Neuronal stem cell (in vitro differentiated cells): ENCODE measurements around the gene ACOXL.

Experiments
- DNase-seq: peaks from one replicate; pipeline ENCODE4 v3.0.0-alpha.2; 2013; ENCODE audit warnings: low spot score
- H2AFZ ChIP-seq: one replicate; pipeline ENCODE4 v1.6.1; 2013; ENCODE audit warnings: mild to moderate bottlenecking, low read length, inconsistent platforms
- H2AK5ac ChIP-seq: 2 replicates; pipeline ENCODE4 v1.6.1; 2013; ENCODE audit warnings: low read depth, mild to moderate bottlenecking, inconsistent platforms, low read length, moderate library complexity, mixed read lengths
- H2BK120ac ChIP-seq: 2 replicates; pipeline ENCODE4 v1.6.1; 2013; ENCODE audit warnings: low read depth, mild to moderate bottlenecking, inconsistent platforms, low read length, moderate library complexity, mixed read lengths
- H2BK12ac ChIP-seq: one replicate; pipeline ENCODE4 v1.6.1; 2013; ENCODE audit warnings: low read length, inconsistent platforms
- H2BK15ac ChIP-seq: 2 replicates; pipeline ENCODE4 v1.6.1; 2013; ENCODE audit warnings: mild to moderate bottlenecking, low read length, inconsistent platforms, mixed read lengths
- H2BK5ac ChIP-seq: one replicate; pipeline ENCODE4 v1.6.1; 2013; ENCODE audit warnings: inconsistent platforms, mild to moderate bottlenecking, low read length, moderate library complexity
- H3K14ac ChIP-seq: one replicate; pipeline ENCODE4 v1.6.1; 2013; ENCODE audit warnings: low read length, inconsistent platforms
- H3K18ac ChIP-seq: 2 replicates; pipeline ENCODE4 v1.6.1; 2013; ENCODE audit warnings: low read length, inconsistent platforms
- H3K23ac ChIP-seq: 2 replicates; pipeline ENCODE4 v1.6.1; 2013; ENCODE audit warnings: low read depth, mild to moderate bottlenecking, mixed read lengths, low read length, inconsistent platforms; ENCODE audit not compliant: poor library complexity
- H3K27ac ChIP-seq: replicated peaks from 3 replicates; pipeline ENCODE4 v1.5.1; 2013; ENCODE audit warnings: low read length, inconsistent platforms
- H3K27me3 ChIP-seq, 3 experiments: 2 replicates each; pipeline ENCODE4 v1.6.1; 2013; ENCODE audit warnings: low read length in 3 of 3, mild to moderate bottlenecking in 2 of 3, inconsistent platforms in 1 of 3, low read depth in 1 of 3, mixed read lengths in 1 of 3, moderate library complexity in 1 of 3; ENCODE audit not compliant: control insufficient read depth in 3 of 3, insufficient read depth in 3 of 3
- H3K36me3 ChIP-seq, 2 donors: replicated peaks in 1 of 2; 2 replicates each; pipeline ENCODE4 v1.6.1; 2013; ENCODE audit warnings: low read length in 2 of 2; ENCODE audit not compliant: control insufficient read depth in 2 of 2, insufficient read depth in 2 of 2
- H3K4ac ChIP-seq: 2 replicates; pipeline ENCODE4 v1.6.1; 2013; ENCODE audit warnings: inconsistent platforms, mild to moderate bottlenecking, low read length, moderate library complexity
- H3K4me1 ChIP-seq, 2 donors: 1 replicate in 1 of 2; 2 replicates in 1 of 2; pipeline ENCODE4 v1.6.1; 2013; ENCODE audit warnings: low read length in 2 of 2, low read depth in 1 of 2; ENCODE audit not compliant: control insufficient read depth in 2 of 2, insufficient read depth in 1 of 2
- H3K4me2 ChIP-seq: one replicate; pipeline ENCODE4 v1.6.1; 2013; ENCODE audit warnings: mild to moderate bottlenecking, low read length, inconsistent platforms; ENCODE audit not compliant: insufficient read depth, poor library complexity, severe bottlenecking
- H3K4me3 ChIP-seq, 2 donors: 2 replicates each; pipeline ENCODE4 v1.5.1; 2013; ENCODE audit warnings: low read length in 2 of 2, mild to moderate bottlenecking in 2 of 2, inconsistent platforms in 1 of 2, moderate library complexity in 1 of 2
- H3K79me1 ChIP-seq: one replicate; pipeline ENCODE4 v1.6.1; 2013; ENCODE audit warnings: low read depth, mild to moderate bottlenecking, inconsistent platforms, low read length, moderate library complexity
- H3K9ac ChIP-seq: one replicate; pipeline ENCODE4 v1.6.1; 2013; ENCODE audit warnings: mild to moderate bottlenecking, low read depth, low read length, inconsistent platforms; ENCODE audit not compliant: poor library complexity
- H3K9me3 ChIP-seq, 2 donors: replicated peaks in 1 of 2; 2 replicates each; pipeline versions ENCODE3 to v1.6.1; 2013; ENCODE audit warnings: low read length in 2 of 2, mild to moderate bottlenecking in 2 of 2, inconsistent platforms in 1 of 2, low read depth in 1 of 2, mixed read lengths in 1 of 2, moderate library complexity in 1 of 2; ENCODE audit not compliant: control insufficient read depth in 2 of 2, insufficient read depth in 1 of 2
- H4K8ac ChIP-seq: one replicate; pipeline ENCODE4 v1.6.1; 2013; ENCODE audit warnings: low read depth, mild to moderate bottlenecking, inconsistent platforms, low read length, moderate library complexity
- H4K91ac ChIP-seq: one replicate; pipeline ENCODE4 v1.6.1; 2013; ENCODE audit warnings: low read length, low read depth, mild to moderate bottlenecking, inconsistent platforms; ENCODE audit not compliant: poor library complexity
- WGBS, 2 donors: extraction: QIAGEN DNeasy Blood & Tissue Kit; methylation state at CpG; one replicate each; pipeline ENCODE4 v1.1.7; 2013; ENCODE audit warnings: missing lambda C conversion rate in 2 of 2, mixed read lengths in 1 of 2; ENCODE audit not compliant: insufficient read length in 2 of 2, insufficient replicate concordance in 1 of 2; ENCODE audit errors: extremely low coverage in 2 of 2; 5-methylcytosine and 5-hydroxymethylcytosine counted together

Gene ACOXL

GRCh38 chr2:110858135-110858725 is 125.9 kb downstream of the ACOXL start:
- Histone ChIP-seq H3K9ac (no peak overlapping the region), H3K36me3 (peaks cover 0 to 2% of the 10 kb centered on the region in 2 donors), H3K4me2 (no peak overlapping the region), H3K4me3 (no peak overlapping the region), H3K9me3 (no peaks in the 10 kb centered on the region), H3K27ac (no peak overlapping the region), H2BK15ac (no peak overlapping the region), H2BK5ac (no peak overlapping the region), H3K4me1 (peaks cover 21 to 33% of the 10 kb centered on the region in 2 donors), H2BK120ac (no peak overlapping the region), H3K79me1 (no peaks in the 10 kb centered on the region), H3K18ac (no peak overlapping the region), H4K8ac (no peak overlapping the region), H2AFZ (no peak overlapping the region), H2AK5ac (no peak overlapping the region), H4K91ac (no peak overlapping the region), H3K14ac (no peak overlapping the region), H3K23ac (no peak overlapping the region), H2BK12ac (no peak overlapping the region), H3K4ac (no peak overlapping the region), H3K27me3 (peaks cover 0 to 7% (median 0%) of the 10 kb centered on the region in 3 experiments)
- no CpG with 5 or more reads among the region's 12 CpGs for WGBS, 2 donors
- DNase-seq, result no peak

GRCh38 chr2:110858993-110859701 is 126.8 kb downstream of the ACOXL start:
- no peaks in the 10 kb centered on the region for H3K9me3 ChIP-seq
- H4K8ac ChIP-seq, result no peak overlapping the region
- H3K27me3 ChIP-seq, result peaks cover 0 to 7% (median 0%) of the 10 kb centered on the region in 3 experiments
- no peak overlapping the region for H2AFZ ChIP-seq
- H2BK5ac ChIP-seq, result no peak overlapping the region
- no peaks in the 10 kb centered on the region for H3K79me1 ChIP-seq
- H2BK120ac ChIP-seq, result no peak overlapping the region
- H3K27ac ChIP-seq, result no peak overlapping the region
- H3K36me3 ChIP-seq, result no peaks in the 10 kb centered on the region
- H3K23ac ChIP-seq, result no peak overlapping the region
- no peak overlapping the region for H3K9ac ChIP-seq
- H4K91ac ChIP-seq, result no peak overlapping the region
- DNase-seq, result no peak
- H3K4me1 ChIP-seq, result peaks cover 21 to 33% of the 10 kb centered on the region in 2 donors
- H3K4me3 ChIP-seq, result no peak overlapping the region
- peak overlapping the region; percentile 11 for H2BK15ac ChIP-seq
- H3K4ac ChIP-seq, result no peak overlapping the region
- no peak overlapping the region for H3K14ac ChIP-seq
- H2AK5ac ChIP-seq, result no peak overlapping the region
- H3K18ac ChIP-seq, result peak overlapping the region; percentile 63
- no peak overlapping the region for H2BK12ac ChIP-seq
- no peak overlapping the region for H3K4me2 ChIP-seq
- WGBS, 2 donors, result no CpG with 5 or more reads among the region's 13 CpGs

GRCh38 chr2:110860630-110861029 is 128.3 kb downstream of the ACOXL start:
- no peak overlapping the region for H2BK15ac ChIP-seq
- H4K8ac ChIP-seq, result no peak overlapping the region
- no peak overlapping the region for H3K4me3 ChIP-seq
- H3K23ac ChIP-seq, result no peak overlapping the region
- H2AFZ ChIP-seq, result no peak overlapping the region
- no peak overlapping the region for H3K14ac ChIP-seq
- H3K9ac ChIP-seq, result no peak overlapping the region
- H4K91ac ChIP-seq, result no peak overlapping the region
- H3K27ac ChIP-seq, result peak overlapping the region; percentile 70
- H3K4ac ChIP-seq, result no peak overlapping the region
- H3K4me1 ChIP-seq, result peaks cover 21 to 36% of the 10 kb centered on the region in 2 donors
- H2AK5ac ChIP-seq, result peak overlapping the region; percentile 40
- H2BK120ac ChIP-seq, result no peak overlapping the region
- no peaks in the 10 kb centered on the region for H3K36me3 ChIP-seq
- H3K27me3 ChIP-seq, result peaks cover 0 to 7% (median 0%) of the 10 kb centered on the region in 3 experiments
- DNase-seq, result no peak
- peak overlapping the region; percentile 57 for H2BK5ac ChIP-seq
- no peak overlapping the region for H2BK12ac ChIP-seq
- no peaks in the 10 kb centered on the region for H3K79me1 ChIP-seq
- no peak overlapping the region for H3K4me2 ChIP-seq
- H3K9me3 ChIP-seq, result no peaks in the 10 kb centered on the region
- H3K18ac ChIP-seq, result peak overlapping the region; percentile 79
- WGBS, 2 donors, result no CpG with 5 or more reads among the region's 8 CpGs

GRCh38 chr2:110861616-110862260 is 129.4 kb downstream of the ACOXL start:
- peaks cover 21 to 45% of the 10 kb centered on the region in 2 donors for H3K4me1 ChIP-seq
- H2BK15ac ChIP-seq, result no peak overlapping the region
- no peak overlapping the region for H3K9ac ChIP-seq
- peak overlapping the region; percentile 58 for H3K18ac ChIP-seq
- no peak overlapping the region for H2BK12ac ChIP-seq
- H3K79me1 ChIP-seq, result no peaks in the 10 kb centered on the region
- no peak overlapping the region for H3K4me2 ChIP-seq
- no peak overlapping the region for H2BK120ac ChIP-seq
- no peak overlapping the region for H2AK5ac ChIP-seq
- H2AFZ ChIP-seq, result peak overlapping the region; percentile 8
- no peak overlapping the region for H4K91ac ChIP-seq
- H3K4me3 ChIP-seq, result no peak overlapping the region
- peaks cover 0 to 7% (median 0%) of the 10 kb centered on the region in 3 experiments for H3K27me3 ChIP-seq
- no peak overlapping the region for H3K23ac ChIP-seq
- no CpG with 5 or more reads among the region's 17 CpGs for WGBS, 2 donors
- H3K4ac ChIP-seq, result no peak overlapping the region
- peak; percentile 90 for DNase-seq
- peak overlapping the region; percentile 85 for H3K27ac ChIP-seq
- H2BK5ac ChIP-seq, result no peak overlapping the region
- no peaks in the 10 kb centered on the region for H3K9me3 ChIP-seq
- H3K36me3 ChIP-seq, result no peaks in the 10 kb centered on the region
- H4K8ac ChIP-seq, result no peak overlapping the region
- H3K14ac ChIP-seq, result no peak overlapping the region
